ENCODE results near the gene SENP5.
"Not testable (repeated sequence)": the region's sequence is repeated elsewhere in the genome, so short reads cannot be mapped to it uniquely, and the experiment has no call there.

DNA sequence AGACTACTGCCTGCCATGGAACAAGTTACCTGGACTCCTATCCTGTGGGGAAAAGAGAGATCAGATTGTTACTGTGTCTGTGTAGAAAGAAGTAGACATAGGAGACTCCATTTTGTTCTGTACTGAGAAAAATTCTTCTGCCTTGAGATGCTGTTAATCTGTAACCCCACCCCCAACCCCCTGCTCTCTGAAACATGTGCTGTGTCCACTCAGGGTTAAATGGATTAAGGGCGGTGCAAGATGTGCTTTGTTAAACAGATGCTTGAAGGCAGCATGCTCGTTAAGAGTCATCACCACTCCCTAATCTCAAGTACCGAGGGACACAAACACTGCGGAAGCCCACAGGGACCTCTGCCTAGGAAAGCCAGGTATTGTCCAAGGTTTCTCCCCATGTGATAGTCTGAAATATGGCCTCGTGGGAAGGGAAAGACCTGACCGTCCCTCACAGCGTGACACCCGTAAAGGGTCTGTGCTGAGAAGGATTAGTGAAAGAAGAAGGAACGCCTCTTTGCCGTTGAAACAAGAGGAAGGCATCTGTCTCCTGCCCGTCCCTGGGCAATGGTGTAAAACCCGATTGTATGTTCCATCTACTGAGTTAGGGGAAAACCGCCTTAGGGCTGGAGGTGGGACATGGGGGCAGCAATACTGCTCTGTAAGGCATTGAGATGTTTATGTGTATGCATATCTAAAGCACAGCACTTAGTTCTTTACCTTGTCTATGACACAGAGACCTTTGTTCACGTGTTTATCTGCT is 76.5 kb downstream of the SENP5 start:
- TF ChIP-seq, protein P1, sequence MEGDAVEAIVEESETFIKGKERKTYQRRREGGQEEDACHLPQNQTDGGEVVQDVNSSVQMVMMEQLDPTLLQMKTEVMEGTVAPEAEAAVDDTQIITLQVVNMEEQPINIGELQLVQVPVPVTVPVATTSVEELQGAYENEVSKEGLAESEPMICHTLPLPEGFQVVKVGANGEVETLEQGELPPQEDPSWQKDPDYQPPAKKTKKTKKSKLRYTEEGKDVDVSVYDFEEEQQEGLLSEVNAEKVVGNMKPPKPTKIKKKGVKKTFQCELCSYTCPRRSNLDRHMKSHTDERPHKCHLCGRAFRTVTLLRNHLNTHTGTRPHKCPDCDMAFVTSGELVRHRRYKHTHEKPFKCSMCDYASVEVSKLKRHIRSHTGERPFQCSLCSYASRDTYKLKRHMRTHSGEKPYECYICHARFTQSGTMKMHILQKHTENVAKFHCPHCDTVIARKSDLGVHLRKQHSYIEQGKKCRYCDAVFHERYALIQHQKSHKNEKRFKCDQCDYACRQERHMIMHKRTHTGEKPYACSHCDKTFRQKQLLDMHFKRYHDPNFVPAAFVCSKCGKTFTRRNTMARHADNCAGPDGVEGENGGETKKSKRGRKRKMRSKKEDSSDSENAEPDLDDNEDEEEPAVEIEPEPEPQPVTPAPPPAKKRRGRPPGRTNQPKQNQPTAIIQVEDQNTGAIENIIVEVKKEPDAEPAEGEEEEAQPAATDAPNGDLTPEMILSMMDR (IDR thresholded peaks at IDR 0.05; ENCODE audit: low read depth, low read length, missing input control) = not testable (repeated sequence)
- TF ChIP-seq JUND (IDR thresholded peaks at IDR 0.05); SP1 (IDR thresholded peaks at IDR 0.05); EGR1 (IDR thresholded peaks at IDR 0.05; ENCODE audit: low read depth in 2 of 2); YY1 (IDR thresholded peaks at IDR 0.05); TAF1 (conservative IDR thresholded peaks at IDR 0.05); FOXA2 (IDR thresholded peaks at IDR 0.05); GABPA (IDR thresholded peaks at IDR 0.05 in 1 of 2, conservative IDR thresholded peaks at IDR 0.05 in 1 of 2): not testable (repeated sequence)
- TF ChIP-seq, protein P2, sequence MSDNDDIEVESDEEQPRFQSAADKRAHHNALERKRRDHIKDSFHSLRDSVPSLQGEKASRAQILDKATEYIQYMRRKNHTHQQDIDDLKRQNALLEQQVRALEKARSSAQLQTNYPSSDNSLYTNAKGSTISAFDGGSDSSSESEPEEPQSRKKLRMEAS (IDR thresholded peaks at IDR 0.05) = not testable (repeated sequence)
- TF ChIP-seq, protein P3, sequence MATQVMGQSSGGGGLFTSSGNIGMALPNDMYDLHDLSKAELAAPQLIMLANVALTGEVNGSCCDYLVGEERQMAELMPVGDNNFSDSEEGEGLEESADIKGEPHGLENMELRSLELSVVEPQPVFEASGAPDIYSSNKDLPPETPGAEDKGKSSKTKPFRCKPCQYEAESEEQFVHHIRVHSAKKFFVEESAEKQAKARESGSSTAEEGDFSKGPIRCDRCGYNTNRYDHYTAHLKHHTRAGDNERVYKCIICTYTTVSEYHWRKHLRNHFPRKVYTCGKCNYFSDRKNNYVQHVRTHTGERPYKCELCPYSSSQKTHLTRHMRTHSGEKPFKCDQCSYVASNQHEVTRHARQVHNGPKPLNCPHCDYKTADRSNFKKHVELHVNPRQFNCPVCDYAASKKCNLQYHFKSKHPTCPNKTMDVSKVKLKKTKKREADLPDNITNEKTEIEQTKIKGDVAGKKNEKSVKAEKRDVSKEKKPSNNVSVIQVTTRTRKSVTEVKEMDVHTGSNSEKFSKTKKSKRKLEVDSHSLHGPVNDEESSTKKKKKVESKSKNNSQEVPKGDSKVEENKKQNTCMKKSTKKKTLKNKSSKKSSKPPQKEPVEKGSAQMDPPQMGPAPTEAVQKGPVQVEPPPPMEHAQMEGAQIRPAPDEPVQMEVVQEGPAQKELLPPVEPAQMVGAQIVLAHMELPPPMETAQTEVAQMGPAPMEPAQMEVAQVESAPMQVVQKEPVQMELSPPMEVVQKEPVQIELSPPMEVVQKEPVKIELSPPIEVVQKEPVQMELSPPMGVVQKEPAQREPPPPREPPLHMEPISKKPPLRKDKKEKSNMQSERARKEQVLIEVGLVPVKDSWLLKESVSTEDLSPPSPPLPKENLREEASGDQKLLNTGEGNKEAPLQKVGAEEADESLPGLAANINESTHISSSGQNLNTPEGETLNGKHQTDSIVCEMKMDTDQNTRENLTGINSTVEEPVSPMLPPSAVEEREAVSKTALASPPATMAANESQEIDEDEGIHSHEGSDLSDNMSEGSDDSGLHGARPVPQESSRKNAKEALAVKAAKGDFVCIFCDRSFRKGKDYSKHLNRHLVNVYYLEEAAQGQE (IDR thresholded peaks at IDR 0.05) = not testable (repeated sequence)
- TF ChIP-seq, protein P4, sequence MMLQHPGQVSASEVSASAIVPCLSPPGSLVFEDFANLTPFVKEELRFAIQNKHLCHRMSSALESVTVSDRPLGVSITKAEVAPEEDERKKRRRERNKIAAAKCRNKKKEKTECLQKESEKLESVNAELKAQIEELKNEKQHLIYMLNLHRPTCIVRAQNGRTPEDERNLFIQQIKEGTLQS (IDR thresholded peaks at IDR 0.05) = not testable (repeated sequence)
